Stimulated activated CD4-positive, alpha-beta T cell treated with anti-CD3 and anti-CD28 coated beads, Interleukin-15, amount 100 ng/mL, for 1 hour (primary cell): ENCODE results near the gene KIF1A.

Experiments used
- DNase-seq, 2 donors: peaks; one replicate each; pipeline ENCODE4 v3.0.0-alpha.2; 2020; ENCODE audit warnings: low read depth in 1 of 2, low spot score in 1 of 2

Gene KIF1A

DNA sequence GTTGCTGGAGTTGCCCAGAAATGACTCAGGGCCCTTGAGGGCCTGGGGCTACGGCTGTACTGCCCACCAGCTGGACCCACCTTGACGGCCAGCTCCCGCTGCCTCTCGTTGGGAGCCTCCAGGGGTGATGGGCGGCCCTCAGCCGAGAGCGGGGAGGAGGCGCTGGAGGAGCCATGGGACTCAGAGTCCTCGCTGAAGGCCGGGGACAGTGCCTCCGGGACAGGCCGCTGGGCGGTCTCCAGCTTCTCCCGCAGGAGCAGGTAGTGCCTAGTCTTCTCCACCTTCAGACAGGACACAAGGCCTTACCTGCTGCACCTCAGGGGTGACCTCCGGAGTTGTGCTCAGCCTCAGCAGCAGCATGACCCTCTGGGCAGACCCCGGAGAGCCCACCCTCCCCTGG, 97.6 kb downstream of the KIF1A start:
- DNase-seq: no peak

DNA sequence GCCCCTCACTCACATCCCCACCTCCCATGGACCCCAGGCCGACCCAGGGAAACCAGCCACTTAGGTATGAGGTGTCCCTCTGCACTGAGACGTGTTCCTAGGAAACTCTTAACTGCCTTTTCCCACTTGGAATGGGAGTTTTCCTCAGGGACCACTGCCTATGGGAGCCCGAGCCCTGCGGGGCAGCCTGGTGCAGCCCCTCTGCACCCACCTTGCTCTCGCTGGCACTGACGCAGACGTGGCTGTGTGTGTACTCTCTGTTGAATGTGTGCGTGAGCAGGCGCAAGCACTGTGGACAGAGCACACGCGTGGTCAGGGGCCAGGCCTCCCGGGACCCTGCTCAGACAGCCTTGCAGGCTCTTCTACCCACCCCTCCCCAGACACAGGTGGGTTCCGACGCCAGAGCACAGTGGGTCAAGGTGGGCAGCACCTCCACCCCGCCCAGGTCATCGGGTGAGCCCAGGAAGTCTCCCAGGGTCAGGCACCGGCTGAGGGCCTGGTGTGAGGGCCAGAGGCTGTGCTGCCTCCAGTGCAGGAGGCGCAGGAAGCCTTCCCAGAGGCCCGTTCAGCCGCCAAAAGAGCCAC, 98.3 kb downstream of the KIF1A start:
- no peak for DNase-seq

DNA sequence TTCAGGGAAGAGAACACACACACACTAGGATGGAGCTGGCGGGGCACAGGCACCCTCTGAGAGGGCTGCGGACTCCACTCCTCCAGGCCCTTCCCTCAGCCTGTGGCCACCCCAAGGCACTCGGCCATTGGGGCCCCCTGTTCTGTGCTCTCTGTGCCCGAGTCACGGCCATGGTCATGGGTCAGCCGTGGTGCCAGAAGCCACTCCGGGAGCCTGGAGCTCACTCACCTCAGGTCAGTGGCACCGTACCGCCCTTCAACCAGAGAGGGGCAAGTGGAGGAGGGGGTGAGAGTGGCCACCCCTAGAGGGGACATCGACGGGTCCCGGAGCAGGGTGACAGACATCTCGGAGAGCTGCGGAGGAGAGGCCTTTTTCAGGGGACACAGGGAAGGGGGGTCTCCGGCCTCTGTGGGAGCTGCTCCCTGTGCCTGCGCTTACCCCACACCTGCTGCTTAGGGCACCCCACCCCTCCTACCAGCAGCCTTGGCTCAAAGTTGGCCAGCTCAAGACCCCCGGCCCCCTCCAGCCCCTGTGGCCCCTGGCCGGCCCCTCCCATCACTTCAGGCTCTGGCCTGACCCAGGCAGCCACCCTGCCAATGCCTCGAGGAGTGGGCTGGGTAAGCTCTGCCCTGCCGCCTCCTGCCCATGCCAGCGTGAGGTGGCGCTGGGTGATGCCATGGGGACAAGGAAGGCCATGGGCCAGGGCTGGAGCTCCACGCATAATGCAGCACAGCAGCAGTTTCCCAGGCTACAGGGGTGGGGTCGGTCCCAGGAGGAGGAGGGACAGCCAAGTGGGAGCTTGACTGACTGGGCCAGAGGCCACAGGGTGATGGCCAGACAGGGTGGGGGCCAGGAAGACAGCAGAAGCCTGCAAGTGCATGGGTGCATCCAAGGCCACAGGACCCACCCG, 99.1 kb downstream of the KIF1A start:
- no peak for DNase-seq

DNA sequence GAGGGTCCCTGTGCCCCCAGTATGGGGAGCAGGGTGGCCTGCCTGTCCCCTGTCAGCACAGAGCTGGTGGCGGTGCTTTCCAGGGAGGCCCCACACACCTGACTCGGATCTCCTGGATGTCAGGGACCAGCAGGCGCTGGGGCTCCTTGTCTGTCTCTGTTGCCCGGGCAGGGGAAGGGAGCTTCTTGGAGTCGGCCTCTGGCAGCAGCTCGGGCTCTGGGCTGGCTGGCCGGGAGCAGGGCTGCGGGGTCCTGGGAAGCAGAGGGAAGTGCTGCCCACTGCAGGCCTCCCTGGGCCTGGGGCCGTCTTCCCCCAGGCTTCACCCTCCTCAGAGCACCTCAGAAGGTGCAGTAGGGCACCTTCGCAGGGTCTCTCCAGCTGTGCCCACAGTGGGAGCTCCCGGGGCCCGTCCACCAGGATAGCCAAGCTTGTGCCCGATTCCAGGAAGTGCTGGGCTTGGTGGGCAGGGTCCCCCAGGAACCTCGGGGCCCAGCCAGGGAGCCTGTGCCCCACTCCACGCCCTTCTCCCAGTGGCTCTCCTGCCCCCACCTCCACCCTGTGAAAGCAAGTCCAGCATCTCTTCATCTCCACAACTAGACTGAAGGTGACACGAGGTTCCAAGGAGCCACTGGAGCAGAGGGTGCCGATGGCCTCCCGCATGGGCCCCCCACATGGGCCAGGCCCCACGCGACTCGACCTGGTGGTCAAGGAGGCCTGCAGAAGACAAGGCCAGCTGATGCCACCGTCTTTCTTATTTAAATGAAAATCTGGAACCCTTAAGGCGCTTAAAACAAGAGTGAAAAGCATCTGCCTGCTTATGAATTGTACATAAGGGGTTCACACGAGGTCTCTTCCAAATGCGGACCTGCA, 100.1 kb downstream of the KIF1A start:
- DNase-seq: no peak

DNA sequence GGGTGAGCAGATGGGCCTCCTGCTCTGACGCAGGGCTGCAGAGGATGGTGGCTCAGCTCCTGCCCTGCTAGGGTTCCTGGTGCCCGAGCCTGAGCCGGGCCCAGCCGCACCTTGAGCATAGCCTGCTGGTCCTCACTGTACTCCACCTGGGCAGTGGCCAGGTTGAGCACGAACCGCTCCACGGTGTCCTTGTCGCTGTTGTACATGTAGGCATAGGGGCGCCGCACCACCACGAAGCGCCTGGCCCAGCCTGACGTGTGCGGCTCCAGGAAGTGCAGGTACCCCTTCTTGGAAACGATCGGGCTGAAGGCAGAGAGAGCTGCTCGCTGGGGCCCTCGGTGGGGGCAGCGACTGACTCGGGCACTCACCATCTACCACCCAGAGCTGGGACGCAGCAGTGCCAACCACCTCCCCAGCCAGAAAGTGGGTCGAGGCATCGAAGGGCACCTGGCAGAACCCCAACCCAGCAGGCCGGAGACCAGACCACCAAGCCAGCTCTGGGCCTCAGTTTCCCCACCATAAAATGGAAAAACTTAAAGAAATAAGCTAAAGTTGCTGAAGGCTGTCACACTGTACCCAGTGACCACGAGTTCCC, 101.0 kb downstream of the KIF1A start:
- no peak for DNase-seq

DNA sequence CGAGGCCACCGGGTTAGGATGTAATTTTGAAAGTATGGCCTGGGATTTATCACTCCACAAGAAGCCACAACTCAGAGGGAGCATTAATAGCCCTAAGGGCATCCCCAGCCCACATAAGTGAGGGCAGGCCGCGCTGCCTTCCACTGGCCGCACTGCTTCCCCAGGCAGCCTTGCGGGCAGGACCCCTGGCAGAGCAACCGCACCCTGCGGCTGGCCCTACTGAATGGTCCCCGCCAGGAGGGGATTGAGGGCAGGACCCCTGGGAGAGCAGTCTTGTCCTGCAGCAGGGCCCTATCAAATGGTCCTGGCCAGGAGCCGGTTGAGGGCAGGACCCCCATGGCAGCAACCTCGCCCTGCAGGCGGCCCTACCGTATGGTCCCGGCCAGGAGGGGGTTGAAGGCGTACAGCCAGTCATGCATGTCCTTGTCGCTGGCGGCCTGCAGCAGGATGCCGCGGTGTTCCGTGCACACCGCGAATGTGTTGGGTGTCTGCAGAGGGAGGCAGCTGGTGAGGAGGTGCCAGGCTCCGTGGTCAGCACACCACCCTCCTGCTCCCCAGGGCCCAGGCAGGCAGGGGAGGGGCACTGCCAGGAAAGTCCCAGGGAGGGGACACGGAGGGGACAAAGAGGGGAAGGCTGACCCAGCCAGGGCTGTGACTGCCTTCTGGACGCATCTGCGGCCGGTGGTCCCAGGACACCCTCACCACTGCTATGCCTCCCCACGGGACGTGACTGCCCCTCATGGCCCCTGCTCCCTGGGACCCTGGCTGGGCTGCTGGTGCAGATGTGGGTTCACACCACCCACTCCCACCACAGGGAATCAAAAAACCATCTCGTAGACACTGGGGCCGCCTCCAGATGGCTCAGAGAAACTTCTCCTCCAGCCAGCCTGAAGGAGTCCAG, 102.1 kb downstream of the KIF1A start:
- DNase-seq: no peak

DNA sequence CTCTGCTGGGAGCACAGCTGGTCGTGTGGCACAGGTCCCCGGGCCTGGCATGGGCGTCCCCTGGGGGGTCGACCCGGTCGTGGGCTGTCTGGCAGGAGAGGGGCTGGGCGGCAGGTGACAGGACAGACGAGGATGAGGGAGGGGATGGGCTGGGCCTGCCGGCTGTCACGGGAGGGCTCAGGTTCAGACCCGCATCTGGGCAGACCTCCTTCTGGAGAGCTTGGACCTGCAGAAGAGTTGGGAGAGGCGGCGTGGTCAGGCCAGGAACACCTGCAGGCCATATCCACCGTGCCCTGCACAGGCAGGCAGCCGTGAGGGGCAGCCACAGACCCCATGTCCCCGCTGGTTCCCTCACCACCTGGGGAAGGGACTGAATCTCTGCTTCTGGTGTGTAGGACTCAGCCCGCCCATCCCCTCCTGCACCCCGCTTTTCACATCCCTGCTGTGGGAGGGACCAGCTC, 102.8 kb downstream of the KIF1A start:
- no peak for DNase-seq

DNA sequence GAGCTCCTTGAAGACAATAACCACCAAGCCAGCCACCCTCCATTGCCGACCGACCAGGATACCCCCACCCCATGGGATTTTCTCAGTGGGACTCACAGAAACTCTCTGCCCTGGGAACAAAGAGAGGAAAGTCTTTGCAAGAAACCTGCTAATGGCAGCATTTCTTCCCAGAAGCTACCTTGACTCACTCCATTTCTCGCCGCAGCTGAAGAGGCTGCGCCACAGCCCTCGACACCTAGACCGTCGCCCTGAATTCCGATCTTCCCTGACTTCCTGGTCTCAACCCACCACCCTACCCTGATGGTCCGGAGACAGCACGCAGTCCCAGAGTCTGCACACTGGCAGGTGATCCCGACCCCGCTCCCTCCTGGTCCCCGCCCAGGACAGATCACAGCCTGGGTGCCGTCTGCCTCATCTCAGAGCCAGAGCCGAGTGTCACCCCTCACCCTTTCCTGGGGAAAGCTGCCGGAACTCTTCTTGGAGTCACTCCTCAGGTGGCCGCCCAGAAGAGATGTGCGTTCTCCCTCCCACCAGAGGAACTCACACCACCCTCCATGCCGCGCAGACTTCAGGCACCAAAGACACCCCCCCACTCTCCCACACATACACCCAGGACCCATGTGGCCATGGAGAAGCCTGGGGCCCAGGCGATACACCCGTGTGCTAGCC, 103.8 kb downstream of the KIF1A start:
- no peak for DNase-seq

DNA sequence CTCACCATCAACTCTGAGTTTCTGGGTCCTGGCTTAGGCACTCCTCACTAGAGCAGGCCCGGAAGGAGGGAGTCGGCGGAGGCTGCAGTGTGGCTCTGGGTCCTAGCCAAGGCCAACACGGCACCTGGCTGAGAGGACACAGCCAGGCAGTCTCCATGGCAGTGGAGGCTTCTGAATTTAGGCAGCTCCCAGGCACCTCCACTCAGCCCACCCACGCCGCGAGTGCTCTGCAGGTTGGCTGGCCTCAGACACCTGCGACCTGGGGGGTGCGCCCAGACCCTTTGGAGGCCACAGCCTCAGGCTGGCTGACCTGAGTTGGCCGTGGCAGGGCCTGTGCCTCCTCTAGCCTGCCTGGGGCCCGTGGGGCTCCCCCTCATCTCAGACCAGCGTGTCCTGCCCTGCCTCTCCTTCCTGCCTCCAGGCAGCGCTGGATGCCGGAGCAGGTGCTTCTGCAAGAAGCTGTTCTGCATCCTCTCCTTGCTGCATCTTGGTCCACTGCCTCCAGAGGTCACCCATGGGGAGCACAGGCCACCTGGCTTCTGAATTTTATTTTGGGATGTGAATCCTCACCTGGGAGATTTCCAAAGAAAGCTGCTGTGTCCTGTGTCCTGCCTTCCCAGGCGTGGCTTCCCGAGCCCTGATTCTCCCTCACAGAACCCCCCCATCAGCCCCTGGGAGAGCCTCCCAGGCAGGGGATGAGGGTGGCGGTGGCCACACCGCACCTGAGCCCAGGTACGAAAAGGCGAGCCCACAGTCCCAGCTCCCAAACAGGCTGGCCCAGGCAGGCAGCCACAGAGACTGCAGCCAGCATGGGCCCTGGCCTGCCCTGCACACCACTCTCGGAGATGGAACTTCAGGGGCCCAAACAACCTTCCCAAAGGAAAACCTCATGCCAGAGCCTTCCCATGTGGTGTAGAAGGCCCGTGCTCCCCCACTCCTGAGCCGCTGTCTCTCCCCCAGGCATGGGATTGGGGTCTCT, 105.0 kb downstream of the KIF1A start:
- DNase-seq: no peak

DNA sequence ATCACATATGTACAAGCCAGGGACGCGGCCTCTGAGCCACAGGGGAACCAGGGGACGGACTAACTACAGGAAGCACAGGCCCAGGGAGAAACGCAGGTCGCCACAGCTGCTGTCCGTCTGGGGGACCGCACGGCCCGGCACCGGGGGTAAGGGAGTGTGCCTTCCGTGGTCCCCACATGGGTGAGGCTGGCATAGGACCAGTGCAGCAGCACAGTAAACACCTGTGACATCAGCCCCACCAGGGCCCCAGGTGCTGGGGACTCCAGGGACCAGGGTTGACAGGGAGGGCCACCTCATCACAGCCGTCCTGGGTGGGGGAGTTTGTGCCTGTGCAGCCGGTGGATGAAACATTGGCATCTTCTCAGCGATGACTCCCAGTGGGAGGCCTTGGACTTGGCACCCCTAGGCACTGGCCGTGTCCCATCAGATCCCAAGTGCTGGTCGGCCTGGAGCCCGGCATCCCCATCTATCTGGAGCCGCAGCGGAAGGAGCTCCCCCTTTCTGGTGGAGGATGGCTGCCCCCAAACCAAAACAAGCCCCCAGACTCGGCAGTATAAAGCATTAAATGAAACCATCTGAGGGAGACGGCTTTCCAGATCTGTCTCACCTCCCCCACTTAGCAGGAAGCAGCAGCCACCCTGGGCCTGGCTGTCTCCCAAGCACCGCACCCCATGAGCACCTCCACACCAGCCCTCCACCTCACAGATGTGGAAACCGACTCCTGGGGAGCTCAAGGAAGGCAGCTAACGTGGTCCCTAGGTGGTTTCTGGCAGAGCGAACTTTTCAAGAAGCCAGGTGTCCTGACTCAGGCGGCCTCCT, 105.9 kb downstream of the KIF1A start:
- DNase-seq: no peak

DNA sequence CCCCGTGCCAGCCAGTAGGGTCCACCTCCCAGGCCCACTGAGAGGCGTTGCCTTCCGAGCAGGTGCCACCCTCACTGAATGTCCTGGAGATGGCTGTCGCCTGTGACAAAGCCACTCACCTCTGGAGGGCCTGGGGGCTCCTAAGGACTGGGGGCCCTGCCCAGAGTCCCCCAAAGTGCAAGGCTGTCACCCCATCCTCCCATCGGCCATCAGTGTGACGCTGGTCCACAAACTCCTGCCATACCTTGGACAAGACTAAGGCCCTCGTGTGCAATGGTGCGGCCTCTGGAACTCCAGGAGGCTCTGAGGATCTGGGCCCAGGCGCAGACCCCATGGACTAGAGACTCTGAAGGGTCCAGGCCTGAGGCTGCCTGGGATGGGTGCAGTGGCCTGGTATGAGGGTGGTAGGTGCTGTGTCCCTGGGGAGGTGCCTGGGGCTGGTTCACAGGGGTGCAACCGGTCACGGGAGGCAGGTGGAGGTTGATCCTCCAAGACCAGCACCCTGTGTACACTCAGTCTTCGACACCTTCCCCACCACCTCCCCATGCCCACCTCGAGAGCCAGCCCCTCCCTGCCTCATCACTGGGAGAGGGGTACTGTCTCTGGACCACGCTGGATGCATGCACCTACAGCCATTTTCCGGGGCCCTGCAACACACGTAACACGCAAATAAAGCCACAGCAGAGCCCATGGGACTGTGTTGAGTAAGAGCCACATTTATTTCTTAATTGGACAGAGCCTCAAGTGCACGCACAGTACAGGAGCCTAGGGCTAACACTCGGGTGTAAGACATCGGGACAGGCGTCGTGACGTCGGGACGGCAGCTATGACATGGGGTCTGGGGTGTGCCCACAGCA, 106.7 kb downstream of the KIF1A start:
- DNase-seq: no peak

DNA sequence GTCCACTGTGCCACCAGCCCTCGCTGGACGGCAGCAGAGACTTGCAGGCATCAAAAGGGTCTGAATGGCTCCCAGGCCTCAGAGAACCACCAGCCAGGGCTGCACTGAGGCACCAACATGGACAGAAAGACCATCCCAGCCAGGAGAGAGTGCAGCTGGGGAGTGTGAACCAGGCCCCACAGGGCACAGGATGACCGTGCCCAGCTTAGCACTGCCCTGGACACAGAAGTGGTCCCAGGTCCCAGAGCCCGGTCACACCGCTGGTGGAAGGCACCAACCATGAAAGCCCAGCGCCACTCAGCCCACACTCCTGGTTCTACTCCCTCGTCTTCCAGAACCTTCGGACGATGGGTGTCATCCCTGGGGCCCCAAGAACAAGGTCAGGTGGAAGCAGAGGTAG, 107.9 kb downstream of the KIF1A start:
- DNase-seq: no peak

DNA sequence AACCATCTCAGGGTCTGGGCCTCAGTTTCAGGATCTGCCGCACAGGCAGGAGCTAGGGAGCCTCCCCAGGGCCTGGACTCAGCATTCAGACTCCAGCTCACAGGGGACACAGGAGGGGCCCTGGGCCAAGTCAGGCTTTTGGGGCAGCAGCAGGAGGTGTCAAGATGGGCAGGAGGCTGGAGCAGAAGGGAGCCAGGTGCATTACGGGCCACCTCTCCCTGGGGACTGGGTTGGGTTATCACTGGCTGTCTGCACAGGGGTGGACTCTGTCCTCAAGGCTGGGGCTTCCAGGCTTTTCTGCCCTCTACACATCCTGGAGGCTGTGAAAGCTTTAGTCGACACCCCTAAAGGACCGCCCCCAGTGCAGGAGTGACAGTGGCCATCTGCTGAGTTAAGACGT, 108.3 kb downstream of the KIF1A start:
- DNase-seq: no peak

DNA sequence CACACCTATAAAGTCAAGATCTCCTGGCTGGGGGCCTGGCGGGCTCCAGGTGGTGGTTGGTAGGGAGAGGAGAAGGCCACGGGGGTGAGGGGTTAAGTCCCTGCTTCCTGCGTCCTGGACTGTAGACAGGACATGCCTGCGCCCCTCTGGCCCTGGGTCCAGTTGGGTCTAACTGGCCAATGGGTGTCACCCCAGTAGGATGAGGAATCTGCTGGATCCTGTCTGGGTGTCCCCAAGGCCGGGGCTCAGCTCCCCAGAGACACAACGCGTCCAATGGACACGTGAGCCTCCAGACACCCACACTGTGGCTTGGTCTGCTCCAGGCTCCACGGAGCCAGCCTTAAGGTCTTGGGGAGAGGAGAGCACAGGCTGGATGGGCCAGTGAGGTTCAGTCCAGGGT, 108.7 kb downstream of the KIF1A start:
- DNase-seq: no peak

DNA sequence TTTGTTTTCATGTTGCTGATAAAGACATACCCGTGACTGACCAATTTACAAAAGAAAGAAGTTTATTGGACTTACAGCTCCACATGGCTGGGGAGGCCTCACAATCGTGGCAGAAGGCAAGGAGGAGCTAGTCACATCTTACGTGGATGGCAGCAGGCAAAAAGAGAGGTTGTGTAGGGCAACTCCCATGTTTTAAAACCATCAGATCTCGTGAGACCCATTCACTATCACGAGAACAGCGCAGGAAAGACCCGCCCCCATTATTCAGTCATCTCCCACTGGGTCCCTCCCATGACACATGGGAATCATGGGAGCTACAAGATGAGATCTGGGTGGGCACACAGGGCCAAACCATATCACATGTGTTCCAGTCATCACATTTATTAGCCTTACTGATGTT, 111.6 kb downstream of the KIF1A start:
- no peak for DNase-seq

DNA sequence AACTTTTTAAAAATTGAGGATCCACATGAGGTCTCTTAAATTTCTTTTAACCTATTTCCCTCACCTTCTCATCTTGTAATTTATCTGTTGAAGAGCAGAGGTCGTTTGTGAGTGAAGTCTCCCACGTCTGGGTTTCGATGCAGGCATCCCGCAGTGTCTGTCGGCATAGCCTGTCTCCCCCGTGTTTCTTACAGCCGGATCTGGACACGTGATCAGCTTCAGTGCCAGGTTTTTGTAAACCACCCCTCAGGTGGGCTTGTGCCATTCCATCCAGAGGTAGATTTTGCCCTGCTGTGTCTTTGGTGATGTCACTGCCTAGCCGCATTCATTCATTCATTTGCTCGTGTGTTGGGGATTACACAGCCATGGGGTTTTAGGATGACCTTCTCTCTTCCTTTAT, 112.2 kb downstream of the KIF1A start:
- no peak for DNase-seq
